IMR-90 (cell line): ENCODE results near the gene SPACA7. TPM values are rescaled to one million over a fixed set of nuclear protein-coding genes. Genes with fewer than 3 reads are reported as not detected.
A peak's percentile ranks its signal among the peaks of the same experiment; 100 is the strongest.

Experiments used
- ATAC-seq: fragments of 200-7000 bp; cut with Tn5 transposase; 2 replicates; pipeline ENCODE4 v1.9.1; 2020; ENCODE audit warnings: low read depth, mild to moderate bottlenecking, moderate library complexity
- BruUV-seq: library from RNA; stranded (reverse); fragments of 400-500 nt; replicated peaks from 2 replicates; lab custom pipeline; 2021; lab: Mats Ljungman, UMichigan
- CTCF ChIA-PET: fragments of 300-600 bp; formaldehyde crosslinking; extraction: SDS; loops from one replicate; lab custom pipeline; 2021; ENCODE audit warnings: antibody characterized with exemption; lab: Yijun Ruan, JAX
- POLR2A ChIA-PET: fragments of 300-600 bp; sonication (Branson Sonifier 250); formaldehyde crosslinking; loops from one replicate; lab custom pipeline; 2022; ENCODE audit warnings: antibody characterized with exemption; ENCODE audit not compliant: unreplicated experiment; lab: Charles Lee
- DNase-seq: peaks from one replicate; pipeline ENCODE4 v3.0.0; 2013
- H2AFZ ChIP-seq: replicated peaks from 2 replicates; pipeline ENCODE3; 2013; ENCODE audit warnings: low read length, mild to moderate bottlenecking; ENCODE audit not compliant: poor library complexity
- H2AK5ac ChIP-seq: 2 replicates; pipeline ENCODE4 v1.6.1; 2013; ENCODE audit warnings: low read depth, low read length, inconsistent platforms
- H2AK9ac ChIP-seq: replicated peaks from 2 replicates; pipeline ENCODE3; 2013; ENCODE audit warnings: mild to moderate bottlenecking, low read depth, low read length, moderate library complexity; ENCODE audit not compliant: poor library complexity
- H2BK120ac ChIP-seq: 2 replicates; pipeline ENCODE4 v1.6.1; 2013; ENCODE audit warnings: low read depth, low read length, inconsistent platforms
- H2BK15ac ChIP-seq: 3 replicates; pipeline ENCODE4 v1.6.1; 2013; ENCODE audit warnings: low read depth, low read length, inconsistent platforms
- H2BK20ac ChIP-seq: 2 replicates; pipeline ENCODE4 v1.6.1; 2013; ENCODE audit warnings: low read depth, mild to moderate bottlenecking, inconsistent platforms, low read length, moderate library complexity
- H2BK5ac ChIP-seq: 2 replicates; pipeline ENCODE4 v1.6.1; 2013; ENCODE audit warnings: mild to moderate bottlenecking, low read depth, low read length, inconsistent platforms; ENCODE audit not compliant: poor library complexity, severe bottlenecking
- H3K14ac ChIP-seq: replicated peaks from 2 replicates; pipeline ENCODE4 v1.6.1; 2013; ENCODE audit warnings: low read depth, low read length, inconsistent platforms
- H3K18ac ChIP-seq: 2 replicates; pipeline ENCODE4 v1.6.1; 2013; ENCODE audit warnings: low read depth, low read length, control low read depth
- H3K23ac ChIP-seq: 2 replicates; pipeline ENCODE4 v1.6.1; 2013; ENCODE audit warnings: low read depth, low read length, inconsistent platforms
- H3K27ac ChIP-seq: 2 replicates; pipeline ENCODE4 v1.5.1; 2013; ENCODE audit warnings: mild to moderate bottlenecking, control low read depth, low read length; ENCODE audit not compliant: insufficient read depth
- H3K27me3 ChIP-seq: 2 replicates; pipeline ENCODE4 v1.6.1; 2013; ENCODE audit warnings: low read length; ENCODE audit not compliant: control insufficient read depth, insufficient read depth
- H3K36me3 ChIP-seq: 2 replicates; pipeline ENCODE4 v1.6.1; 2013; ENCODE audit warnings: low read length, mixed read lengths; ENCODE audit not compliant: control insufficient read depth, insufficient read depth
- H3K4ac ChIP-seq: 2 replicates; pipeline ENCODE4 v1.6.1; 2013; ENCODE audit warnings: low read depth, low read length, inconsistent platforms
- H3K4me1 ChIP-seq: 2 replicates; pipeline ENCODE4 v1.6.1; 2013; ENCODE audit warnings: low read length, mixed read lengths; ENCODE audit not compliant: control insufficient read depth, insufficient read depth
- H3K4me2 ChIP-seq: 2 replicates; pipeline ENCODE4 v1.6.1; 2013; ENCODE audit warnings: low read depth, mild to moderate bottlenecking, control low read depth, low read length, moderate library complexity
- H3K4me3 ChIP-seq: 2 replicates; pipeline ENCODE4 v1.5.1; 2013; ENCODE audit warnings: low read depth, mild to moderate bottlenecking, control low read depth, low read length, moderate library complexity; ENCODE audit not compliant: insufficient read depth
- H3K56ac ChIP-seq: 2 replicates; pipeline ENCODE4 v1.6.1; 2013; ENCODE audit warnings: low read length, inconsistent platforms; ENCODE audit not compliant: insufficient read depth; ENCODE audit errors: extremely low read depth
- H3K79me1 ChIP-seq, 2 experiments: 2 replicates each; pipeline ENCODE4 v1.6.1; 2013; ENCODE audit warnings: low read length in 2 of 2, inconsistent platforms in 1 of 2, low read depth in 1 of 2
- H3K9ac ChIP-seq: 2 replicates; pipeline ENCODE4 v1.6.1; 2013; ENCODE audit warnings: low read depth, low read length, control low read depth
- H3K9me1 ChIP-seq: 2 replicates; pipeline ENCODE4 v1.6.1; 2013; ENCODE audit warnings: low read length, inconsistent platforms; ENCODE audit not compliant: insufficient read depth
- H3K9me3 ChIP-seq: 2 replicates; pipeline ENCODE4 v1.6.1; 2013; ENCODE audit warnings: low read length; ENCODE audit not compliant: control insufficient read depth, insufficient read depth
- H4K20me1 ChIP-seq: 2 replicates; pipeline ENCODE4 v1.6.1; 2013; ENCODE audit warnings: low read length, inconsistent platforms; ENCODE audit not compliant: insufficient read depth
- H4K5ac ChIP-seq: 2 replicates; pipeline ENCODE4 v1.6.1; 2013; ENCODE audit warnings: mild to moderate bottlenecking, low read depth, low read length, control low read depth
- H4K8ac ChIP-seq, 2 experiments: 2 replicates each; pipeline ENCODE4 v1.6.1; 2013; ENCODE audit warnings: low read depth in 2 of 2, low read length in 2 of 2, control low read depth in 1 of 2, inconsistent platforms in 1 of 2
- H4K91ac ChIP-seq: 2 replicates; pipeline ENCODE4 v1.6.1; 2013; ENCODE audit warnings: low read depth, low read length, inconsistent platforms; ENCODE audit not compliant: insufficient read depth
- CTCF ChIP-seq: conservative IDR thresholded peaks from 2 replicates; pipeline ENCODE4 v1.5.1; 2012; ENCODE audit warnings: mild to moderate bottlenecking, low read depth, low read length, improper control_type of control experiment
- ELK1 ChIP-seq: fragments of 150-350 bp; IDR thresholded peaks from 2 replicates; pipeline ENCODE4 v1.6.1; 2016; ENCODE audit warnings: low read depth, mild to moderate bottlenecking, low read length, moderate library complexity, borderline replicate concordance
- NFE2L2 ChIP-seq: fragments of 150-350 bp; IDR thresholded peaks from 2 replicates; pipeline ENCODE4 v1.6.1; 2016; ENCODE audit warnings: low read depth, mild to moderate bottlenecking, low read length
- WGBS, 2 experiments: methylation state at CpG; one replicate each; pipeline versions ENCODE4 v1.1.5 to v1.1.7; 2013; ENCODE audit warnings: missing lambda C conversion rate in 2 of 2; ENCODE audit not compliant: insufficient read length in 1 of 2; ENCODE audit errors: extremely low coverage in 2 of 2; 5-methylcytosine and 5-hydroxymethylcytosine counted together
- dilution Hi-C: fragments of 300-500 bp; cut with HindIII; formaldehyde crosslinking; loops from one replicate; pipeline ENCODE4 v1.14.3; 2018; ENCODE audit warnings: low sequenced_read_pairs; ENCODE audit not compliant: unreplicated experiment
- in situ Hi-C: fragments of 300-500 bp; cut with MboI; formaldehyde crosslinking; loops from 3 replicates; pipeline ENCODE4 v1.14.3; 2019; ENCODE audit warnings: low sequenced_read_pairs, inconsistent platforms, mixed read lengths
- intact Hi-C: fragments of 100-400 bp; cut with micrococcal nuclease; formaldehyde crosslinking; loops from 2 replicates; pipeline ENCODE4 v1.10.0; 2022
- polyA plus RNA-seq, 3 experiments: library from polyadenylated mRNA; depleted of rRNA; stranded (reverse); fragments of >200 nt; gene quantifications; 2 replicates each; pipeline ENCODE4 v1.2.3, GENCODE V29; 2012; ENCODE audit warnings: low replicate concordance in 1 of 3
- total RNA-seq: library from RNA; depleted of rRNA; stranded (reverse); fragments of >200 nt; gene quantifications from 2 replicates; pipeline ENCODE4 v1.2.3, GENCODE V29; 2012

SPACA7 gene
- total and polyA plus RNA-seq, 2 of the 4 experiments (the other 2 are of a cell fraction) = not detected

- ChIA-PET POLR2A (no interaction called here), CTCF (interaction anchor here (1.1 to 2.1 kb wide), 2 partner anchors 431 to 969 kb away, joined by 3 to 11 read pairs; no protein-coding TSS in a partner anchor)
- Histone ChIP-seq H2BK120ac (no peak overlapping the region), H2AFZ (peak overlapping the region; percentile 83), H3K18ac (no peak overlapping the region), H3K27me3 (peaks cover 9% of the 10 kb centered on the region), H2AK9ac (peak overlapping the region; percentile 10), H3K9me1 (no peaks in the 10 kb centered on the region), H2BK5ac (no peak overlapping the region), H3K9ac (no peak overlapping the region), H3K27ac (no peak overlapping the region), H4K5ac (no peak overlapping the region), H3K36me3 (no peaks in the 10 kb centered on the region), H3K79me1 (no peaks in the 10 kb centered on the region), H4K20me1 (no peaks in the 10 kb centered on the region), H3K14ac (no peak overlapping the region), H3K4me2 (peak overlapping the region; percentile 13; the same call in 1 of the 2 replicates), H3K4me1 (no peaks in the 10 kb centered on the region), H3K9me3 (no peaks in the 10 kb centered on the region), H4K91ac (no peak overlapping the region), H2BK20ac (no peak overlapping the region), H2BK15ac (no peak overlapping the region), H2AK5ac (no peak overlapping the region), H3K56ac (no peak overlapping the region), H3K4me3 (no peak overlapping the region), H4K8ac (no peak overlapping the region), H3K23ac (no peak overlapping the region), H3K4ac (no peak overlapping the region)
- WGBS, 2 experiments = 31% methylated on average over 2 of the region's 31 CpGs; no CpG with 5 or more reads in 1 of the 2 experiments
- DNase-seq = no peak
- intact Hi-C loops (loop anchor here (10.0 kb wide), 1 partner anchor 1379 kb away; no protein-coding TSS in a partner anchor), dilution Hi-C loops (no loop called here), in situ Hi-C loops (loop anchor here (5.0 kb wide), 1 partner anchor 971 kb away; no protein-coding TSS in a partner anchor)
- ATAC-seq = peak; percentile 58
- TF ChIP-seq NFE2L2 (no peak), CTCF (peak; percentile 35), ELK1 (no peak)
- BruUV-seq = no TSS peak
Measured at GRCh38 chr13:112443191-112443994, 67.2 kb downstream of the SPACA7 start.
